HCT116 (cell line): ENCODE results near the gene FMN2.

Source experiments
- CEBPB ChIP-seq: IDR thresholded peaks from 2 replicates; pipeline ENCODE4 v1.6.1; 2012; ENCODE audit warnings: low read depth
- EZH2 ChIP-seq: fragments of 200-600 bp; sonication (generic); IDR thresholded peaks from 2 replicates; pipeline ENCODE4 v1.6.1; 2017; ENCODE audit warnings: antibody characterized with exemption, mixed run types
- POLR2A ChIP-seq: IDR thresholded peaks from 2 replicates; pipeline ENCODE4 v1.7.0; 2011; ENCODE audit warnings: borderline replicate concordance; ENCODE audit not compliant: insufficient read depth, insufficient read length; ENCODE audit errors: extremely low read depth
- POLR2AphosphoS5 ChIP-seq: IDR thresholded peaks from 2 replicates; pipeline ENCODE4 v1.6.1; 2011; ENCODE audit warnings: mild to moderate bottlenecking, low read depth, low read length, moderate library complexity
- SRF ChIP-seq: IDR thresholded peaks from 2 replicates; pipeline ENCODE4 v1.6.1; 2012; ENCODE audit warnings: low read depth
- YY1 ChIP-seq: IDR thresholded peaks from 2 replicates; pipeline ENCODE4 v1.6.1; 2011; ENCODE audit warnings: low read length, low read depth, moderate library complexity, mild to moderate bottlenecking; ENCODE audit not compliant: insufficient replicate concordance; ENCODE audit errors: extremely low read depth
- TF ChIP-seq, protein P1 (sequence below), 3 experiments: fragments of 200-600 bp in 1 of 3; sonication (generic) in 1 of 3; IDR thresholded peaks in 2 of 3; conservative IDR thresholded peaks in 1 of 3; 2 replicates each; pipeline ENCODE4 v1.5.1; 2012 to 2017; ENCODE audit warnings: low read depth in 2 of 3, low read length in 2 of 3, antibody characterized with exemption in 1 of 3, borderline replicate concordance in 1 of 3, control low read depth in 1 of 3, mild to moderate bottlenecking in 1 of 3, mixed read lengths in 1 of 3, mixed run types in 1 of 3, moderate library complexity in 1 of 3; ENCODE audit not compliant: insufficient read depth in 1 of 3
- TF ChIP-seq, protein P2 (sequence below): IDR thresholded peaks from 2 replicates; pipeline ENCODE4 v1.6.1; 2011; ENCODE audit warnings: mild to moderate bottlenecking, low read length, moderate library complexity; ENCODE audit not compliant: insufficient replicate concordance; ENCODE audit errors: extremely low read depth
- TF ChIP-seq, protein P3 (sequence below): IDR thresholded peaks from 2 replicates; pipeline ENCODE4 v1.6.1; 2012; ENCODE audit warnings: low read depth

DNA sequence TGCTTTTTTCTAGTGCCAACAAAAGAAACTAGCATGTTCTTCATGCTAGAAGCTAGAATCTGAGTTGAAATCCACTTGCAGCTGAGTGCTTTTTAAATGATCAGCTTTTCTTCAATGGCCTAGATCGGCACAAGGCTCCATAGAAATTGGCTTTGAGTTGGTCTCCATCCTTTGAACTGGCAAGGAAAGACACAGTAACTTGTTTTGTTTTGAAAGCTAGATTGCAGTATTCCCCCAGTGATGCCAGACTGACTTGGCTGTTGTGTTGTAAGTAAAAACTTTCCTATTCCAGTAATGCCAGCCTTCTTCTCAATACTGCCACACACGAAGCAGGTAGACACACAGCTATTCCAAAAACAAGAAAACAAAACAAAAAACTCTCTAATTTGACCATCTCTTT is 139.1 kb downstream of the FMN2 start:
- TF ChIP-seq, protein P1, sequence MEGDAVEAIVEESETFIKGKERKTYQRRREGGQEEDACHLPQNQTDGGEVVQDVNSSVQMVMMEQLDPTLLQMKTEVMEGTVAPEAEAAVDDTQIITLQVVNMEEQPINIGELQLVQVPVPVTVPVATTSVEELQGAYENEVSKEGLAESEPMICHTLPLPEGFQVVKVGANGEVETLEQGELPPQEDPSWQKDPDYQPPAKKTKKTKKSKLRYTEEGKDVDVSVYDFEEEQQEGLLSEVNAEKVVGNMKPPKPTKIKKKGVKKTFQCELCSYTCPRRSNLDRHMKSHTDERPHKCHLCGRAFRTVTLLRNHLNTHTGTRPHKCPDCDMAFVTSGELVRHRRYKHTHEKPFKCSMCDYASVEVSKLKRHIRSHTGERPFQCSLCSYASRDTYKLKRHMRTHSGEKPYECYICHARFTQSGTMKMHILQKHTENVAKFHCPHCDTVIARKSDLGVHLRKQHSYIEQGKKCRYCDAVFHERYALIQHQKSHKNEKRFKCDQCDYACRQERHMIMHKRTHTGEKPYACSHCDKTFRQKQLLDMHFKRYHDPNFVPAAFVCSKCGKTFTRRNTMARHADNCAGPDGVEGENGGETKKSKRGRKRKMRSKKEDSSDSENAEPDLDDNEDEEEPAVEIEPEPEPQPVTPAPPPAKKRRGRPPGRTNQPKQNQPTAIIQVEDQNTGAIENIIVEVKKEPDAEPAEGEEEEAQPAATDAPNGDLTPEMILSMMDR (IDR thresholded peaks at IDR 0.05 in 2 of 3, conservative IDR thresholded peaks at IDR 0.05 in 1 of 3; ENCODE audit: borderline replicate concordance in 1 of 3, insufficient read depth in 1 of 3, low read depth in 2 of 3, low read length in 2 of 3), result no peak
- TF ChIP-seq EZH2 (no peak), POLR2AphosphoS5 (no peak), YY1 (no peak), POLR2A (no peak), CEBPB (no peak), SRF (no peak)
- TF ChIP-seq, protein P2, sequence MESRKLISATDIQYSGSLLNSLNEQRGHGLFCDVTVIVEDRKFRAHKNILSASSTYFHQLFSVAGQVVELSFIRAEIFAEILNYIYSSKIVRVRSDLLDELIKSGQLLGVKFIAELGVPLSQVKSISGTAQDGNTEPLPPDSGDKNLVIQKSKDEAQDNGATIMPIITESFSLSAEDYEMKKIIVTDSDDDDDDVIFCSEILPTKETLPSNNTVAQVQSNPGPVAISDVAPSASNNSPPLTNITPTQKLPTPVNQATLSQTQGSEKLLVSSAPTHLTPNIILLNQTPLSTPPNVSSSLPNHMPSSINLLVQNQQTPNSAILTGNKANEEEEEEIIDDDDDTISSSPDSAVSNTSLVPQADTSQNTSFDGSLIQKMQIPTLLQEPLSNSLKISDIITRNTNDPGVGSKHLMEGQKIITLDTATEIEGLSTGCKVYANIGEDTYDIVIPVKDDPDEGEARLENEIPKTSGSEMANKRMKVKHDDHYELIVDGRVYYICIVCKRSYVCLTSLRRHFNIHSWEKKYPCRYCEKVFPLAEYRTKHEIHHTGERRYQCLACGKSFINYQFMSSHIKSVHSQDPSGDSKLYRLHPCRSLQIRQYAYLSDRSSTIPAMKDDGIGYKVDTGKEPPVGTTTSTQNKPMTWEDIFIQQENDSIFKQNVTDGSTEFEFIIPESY, result no peak
- TF ChIP-seq, protein P3, sequence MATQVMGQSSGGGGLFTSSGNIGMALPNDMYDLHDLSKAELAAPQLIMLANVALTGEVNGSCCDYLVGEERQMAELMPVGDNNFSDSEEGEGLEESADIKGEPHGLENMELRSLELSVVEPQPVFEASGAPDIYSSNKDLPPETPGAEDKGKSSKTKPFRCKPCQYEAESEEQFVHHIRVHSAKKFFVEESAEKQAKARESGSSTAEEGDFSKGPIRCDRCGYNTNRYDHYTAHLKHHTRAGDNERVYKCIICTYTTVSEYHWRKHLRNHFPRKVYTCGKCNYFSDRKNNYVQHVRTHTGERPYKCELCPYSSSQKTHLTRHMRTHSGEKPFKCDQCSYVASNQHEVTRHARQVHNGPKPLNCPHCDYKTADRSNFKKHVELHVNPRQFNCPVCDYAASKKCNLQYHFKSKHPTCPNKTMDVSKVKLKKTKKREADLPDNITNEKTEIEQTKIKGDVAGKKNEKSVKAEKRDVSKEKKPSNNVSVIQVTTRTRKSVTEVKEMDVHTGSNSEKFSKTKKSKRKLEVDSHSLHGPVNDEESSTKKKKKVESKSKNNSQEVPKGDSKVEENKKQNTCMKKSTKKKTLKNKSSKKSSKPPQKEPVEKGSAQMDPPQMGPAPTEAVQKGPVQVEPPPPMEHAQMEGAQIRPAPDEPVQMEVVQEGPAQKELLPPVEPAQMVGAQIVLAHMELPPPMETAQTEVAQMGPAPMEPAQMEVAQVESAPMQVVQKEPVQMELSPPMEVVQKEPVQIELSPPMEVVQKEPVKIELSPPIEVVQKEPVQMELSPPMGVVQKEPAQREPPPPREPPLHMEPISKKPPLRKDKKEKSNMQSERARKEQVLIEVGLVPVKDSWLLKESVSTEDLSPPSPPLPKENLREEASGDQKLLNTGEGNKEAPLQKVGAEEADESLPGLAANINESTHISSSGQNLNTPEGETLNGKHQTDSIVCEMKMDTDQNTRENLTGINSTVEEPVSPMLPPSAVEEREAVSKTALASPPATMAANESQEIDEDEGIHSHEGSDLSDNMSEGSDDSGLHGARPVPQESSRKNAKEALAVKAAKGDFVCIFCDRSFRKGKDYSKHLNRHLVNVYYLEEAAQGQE, result no peak
